Islet precursor cell (in vitro differentiated cells): ENCODE results near the gene CCDC191.

Experiments used
- DNase-seq: peaks from one replicate; pipeline ENCODE4 v3.0.0-alpha.2; 2018

CCDC191 gene

GRCh38 chr3:114052216-114052615 is 4.1 kb downstream of the CCDC191 start:
- no peak for DNase-seq

- no peak for DNase-seq
Observed at GRCh38 chr3:114043205-114043604, 13.1 kb downstream of the CCDC191 start.

- no peak for DNase-seq
Observed at GRCh38 chr3:114035896-114036295, 20.4 kb downstream of the CCDC191 start.

GRCh38 chr3:114034787-114035545 is 21.4 kb downstream of the CCDC191 start:
- no peak for DNase-seq

GRCh38 chr3:114034211-114034610 is 22.1 kb downstream of the CCDC191 start:
- no peak for DNase-seq

- DNase-seq, result no peak
Observed at GRCh38 chr3:114033721-114034120, 22.6 kb downstream of the CCDC191 start.

- no peak for DNase-seq
Observed at GRCh38 chr3:114026331-114026730, 30.0 kb downstream of the CCDC191 start.

GRCh38 chr3:114025451-114025850 is 30.9 kb downstream of the CCDC191 start:
- DNase-seq, result no peak

- no peak for DNase-seq
Observed at GRCh38 chr3:114022145-114022802, 34.1 kb downstream of the CCDC191 start.

GRCh38 chr3:114020907-114021306 is 35.4 kb downstream of the CCDC191 start:
- DNase-seq, result no peak

GRCh38 chr3:114019486-114019885 is 36.8 kb downstream of the CCDC191 start:
- DNase-seq, result no peak

- no peak for DNase-seq
Observed at GRCh38 chr3:114014211-114014610, 42.1 kb downstream of the CCDC191 start.

GRCh38 chr3:114011059-114011797 is 45.1 kb downstream of the CCDC191 start:
- DNase-seq, result no peak

GRCh38 chr3:114005481-114005880 is 50.8 kb downstream of the CCDC191 start:
- DNase-seq, result no peak

GRCh38 chr3:113985541-113985940 is 70.8 kb downstream of the CCDC191 start:
- no peak for DNase-seq

- no peak for DNase-seq
Observed at GRCh38 chr3:113983544-113983943, 72.8 kb downstream of the CCDC191 start.

- no peak for DNase-seq
Observed at GRCh38 chr3:113981803-113982202, 74.5 kb downstream of the CCDC191 start.

GRCh38 chr3:113979916-113980315 is 76.4 kb downstream of the CCDC191 start:
- DNase-seq, result no peak

GRCh38 chr3:113977822-113978221 is 78.5 kb downstream of the CCDC191 start:
- DNase-seq, result no peak

GRCh38 chr3:113968986-113969385 is 87.3 kb downstream of the CCDC191 start:
- DNase-seq, result no peak

GRCh38 chr3:113966172-113966571 is 90.2 kb downstream of the CCDC191 start:
- no peak for DNase-seq

GRCh38 chr3:113963879-113964278 is 92.4 kb downstream of the CCDC191 start:
- DNase-seq, result no peak

GRCh38 chr3:113954091-113954685 is 102.1 kb downstream of the CCDC191 start:
- DNase-seq, result no peak
